Peyer's patch (tissue), 4 donors: Measurements from ENCODE around the gene MXRA8. TPM values are rescaled to one million over a fixed set of nuclear protein-coding genes. Genes with fewer than 3 reads are reported as not detected.

Source experiments
- DNase-seq, 3 donors: peaks; one replicate each; pipeline ENCODE4 v3.0.0-alpha.2; 2017 to 2019
- H3K27ac ChIP-seq, 4 donors: fragments of 200-600 bp; sonication (generic); one replicate each; pipeline ENCODE4 v1.5.1; 2016 to 2019
- H3K27me3 ChIP-seq, 2 donors: fragments of 200-600 bp; sonication (generic); one replicate each; pipeline ENCODE4 v1.5.1; 2019
- H3K36me3 ChIP-seq, 3 donors: fragments of 200-600 bp; sonication (generic); one replicate each; pipeline ENCODE4 v1.5.1; 2016 to 2019
- H3K4me1 ChIP-seq, 4 donors: fragments of 200-600 bp; sonication (generic); one replicate each; pipeline ENCODE4 v1.5.1; 2016 to 2019
- H3K4me3 ChIP-seq, 4 donors: fragments of 200-600 bp; sonication (generic); 1 replicate in 3 of 4; 2 replicates in 1 of 4; pipeline ENCODE4 v1.5.1; 2016 to 2019; ENCODE audit warnings: mild to moderate bottlenecking in 1 of 4
- H3K9me3 ChIP-seq, 4 donors: fragments of 200-600 bp; sonication (generic); one replicate each; pipeline ENCODE4 v1.5.1; 2016 to 2019; ENCODE audit warnings: mild to moderate bottlenecking in 1 of 4
- CTCF ChIP-seq, 6 experiments: fragments of 450-650 bp in 4 of 6; fragments of 200-600 bp in 2 of 6; sonication (generic) in 1 of 6; IDR thresholded peaks; one replicate each; pipeline ENCODE4 v1.5.1; 2017 to 2019; ENCODE audit warnings: antibody characterized with exemption in 6 of 6, mild to moderate bottlenecking in 3 of 6, moderate library complexity in 1 of 6
- POLR2A ChIP-seq, 2 donors: fragments of 450-650 bp; IDR thresholded peaks; one replicate each; pipeline ENCODE4 v1.5.1; 2017; ENCODE audit warnings: antibody characterized with exemption in 2 of 2, mild to moderate bottlenecking in 2 of 2, moderate library complexity in 2 of 2
- total RNA-seq, 4 donors: library from RNA; depleted of rRNA; stranded (reverse); fragments of >200 nt; gene quantifications; one replicate each; pipeline ENCODE4 v1.1.0, GENCODE V29; 2016

MXRA8 gene
- total RNA-seq, 4 donors from 2014 or later = 11.7 to 56.1 (median 35.6) TPM

GRCh38 chr1:1356796-1357401 is 1.5 kb downstream of the MXRA8 start:
- H3K27me3 ChIP-seq = peaks cover 0 to 10% of the 10 kb centered on the region in 2 donors
- H3K27ac ChIP-seq = peak overlapping the region; percentile 58 to 92 (median 74)
- H3K9me3 ChIP-seq = no peaks in the 10 kb centered on the region
- peak overlapping the region; percentile 25 to 55 (median 35) for H3K4me3 ChIP-seq
- peaks cover 0 to 8% (median 0%) of the 10 kb centered on the region in 3 donors for H3K36me3 ChIP-seq
- H3K4me1 ChIP-seq = peaks cover 2 to 79% (median 22%) of the 10 kb centered on the region in 4 donors
- TF ChIP-seq CTCF (IDR thresholded peaks at IDR 0.05) (no peak), POLR2A (IDR thresholded peaks at IDR 0.05) (no peak)
- DNase-seq = no peak

GRCh38 chr1:1356166-1356795 is 2.1 kb downstream of the MXRA8 start:
- Histone ChIP-seq H3K27ac (peak overlapping the region in 3 of 4 donors; percentile 58 to 92 (median 85)), H3K4me1 (peaks cover 2 to 82% (median 22%) of the 10 kb centered on the region in 4 donors), H3K9me3 (no peaks in the 10 kb centered on the region), H3K36me3 (peaks cover 0 to 8% (median 0%) of the 10 kb centered on the region in 3 donors), H3K4me3 (peak overlapping the region; percentile 25 to 55 (median 35)), H3K27me3 (peaks cover 0 to 10% of the 10 kb centered on the region in 2 donors)
- TF ChIP-seq CTCF (IDR thresholded peaks at IDR 0.05) = no peak
- no peak for TF ChIP-seq POLR2A (IDR thresholded peaks at IDR 0.05)
- no peak for DNase-seq

- Histone ChIP-seq H3K4me1 (peaks cover 2 to 78% (median 22%) of the 10 kb centered on the region in 4 donors), H3K4me3 (peak overlapping the region in 3 of 4 donors; percentile 29 to 55 (median 42)), H3K27me3 (peaks cover 0 to 10% of the 10 kb centered on the region in 2 donors), H3K27ac (peak overlapping the region in 3 of 4 donors; percentile 42 to 92 (median 85)), H3K36me3 (peaks cover 0 to 8% (median 0%) of the 10 kb centered on the region in 3 donors), H3K9me3 (no peaks in the 10 kb centered on the region)
- no peak for DNase-seq
- TF ChIP-seq CTCF (IDR thresholded peaks at IDR 0.05) (no peak), POLR2A (IDR thresholded peaks at IDR 0.05) (no peak)
These were observed 2.9 kb downstream of the MXRA8 start for GRCh38 chr1:1355416-1355815.

GRCh38 chr1:1354271-1355247 is 3.8 kb downstream of the MXRA8 start:
- TF ChIP-seq POLR2A (IDR thresholded peaks at IDR 0.05) (no peak), CTCF (IDR thresholded peaks at IDR 0.05) (no peak)
- Histone ChIP-seq H3K27ac (peak overlapping the region in 2 of 4 donors; percentile 85 to 92), H3K27me3 (peaks cover 0 to 10% of the 10 kb centered on the region in 2 donors), H3K36me3 (peaks cover 0 to 8% (median 0%) of the 10 kb centered on the region in 3 donors), H3K4me3 (peak overlapping the region in 3 of 4 donors; percentile 29 to 55 (median 42)), H3K4me1 (peaks cover 2 to 69% (median 22%) of the 10 kb centered on the region in 4 donors), H3K9me3 (no peaks in the 10 kb centered on the region)
- DNase-seq = no peak
